H1 (cell line): Measurements from ENCODE around the gene POLR3GL. TPM values are rescaled to one million over a fixed set of nuclear protein-coding genes. Genes with fewer than 3 reads are reported as not detected.

Experiments
- CHD1 ChIP-seq: IDR thresholded peaks from 2 replicates; pipeline ENCODE4 v1.6.1; 2012; ENCODE audit warnings: low read depth, low read length, improper control_type of control experiment
- EZH2 ChIP-seq: fragments of 200-600 bp; sonication (generic); IDR thresholded peaks from 2 replicates; pipeline ENCODE4 v1.7.1; 2012; ENCODE audit warnings: low read depth, mild to moderate bottlenecking, moderate library complexity, low read length, inconsistent platforms; ENCODE audit not compliant: severe bottlenecking
- PHF8 ChIP-seq: fragments of 200-600 bp; sonication (generic); conservative IDR thresholded peaks from 2 replicates; pipeline ENCODE4 v1.7.1; 2012; ENCODE audit warnings: low read depth, mild to moderate bottlenecking, inconsistent platforms, low read length, moderate library complexity
- RAD21 ChIP-seq, 2 experiments: IDR thresholded peaks in 1 of 2; conservative IDR thresholded peaks in 1 of 2; 2 replicates each; pipeline ENCODE4 v1.6.1; 2011; ENCODE audit warnings: low read depth in 2 of 2, low read length in 2 of 2, improper control_type of control experiment in 1 of 2, inconsistent platforms in 1 of 2, mild to moderate bottlenecking in 1 of 2, moderate library complexity in 1 of 2
- RNF2 ChIP-seq: fragments of 200-900, 300-1000 bp; sonication (generic); IDR thresholded peaks from 2 replicates; pipeline ENCODE4 v1.7.1; 2016; ENCODE audit warnings: borderline replicate concordance, low read depth, mild to moderate bottlenecking, antibody characterized with exemption, low read length; ENCODE audit not compliant: poor library complexity, severe bottlenecking; ENCODE audit errors: missing control alignments
- SRF ChIP-seq: IDR thresholded peaks from 2 replicates; pipeline ENCODE4 v1.6.1; 2011; ENCODE audit warnings: mild to moderate bottlenecking, low read depth, low read length, moderate library complexity
- polyA plus RNA-seq, 7 experiments: library from polyadenylated mRNA; depleted of rRNA in 3 of 7; stranded (reverse) in 5 of 7; unstranded in 2 of 7; fragments of >200 nt in 5 of 7; fragments of 200-250 nt in 2 of 7; gene quantifications; 1 replicate in 5 of 7; 2 replicates in 1 of 7; 4 replicates in 1 of 7; pipeline versions ENCODE4 v1.2.1 to v1.2.3, GENCODE V29; 2011 to 2013; ENCODE audit warnings: missing spikeins in 2 of 7, mixed read lengths in 2 of 7
- total RNA-seq: library from RNA; stranded (reverse); fragmentation: NEBNext Ultra II Directional; extraction: Animal tissue kit (Norgen Biotek cat#: 25700); gene quantifications from 2 replicates; pipeline ENCODE4 v1.2.1, GENCODE V29; 2021

POLR3GL gene
- total and polyA plus RNA-seq, 2 of the 8 experiments (the other 6 are each of a cell fraction or from before 2014, with no cell fraction given) = 3.1 to 3.9 TPM

GRCh38 chr1:145957443-145958319 is 6.8 kb upstream of the POLR3GL start, which contains the start of gene LIX1L (continued):
- TF ChIP-seq PHF8 = no peak
- no peak for TF ChIP-seq RNF2
- no peak for TF ChIP-seq EZH2
- TF ChIP-seq RAD21 (IDR thresholded peaks at IDR 0.05 in 1 of 2, conservative IDR thresholded peaks at IDR 0.05 in 1 of 2; ENCODE audit: low read depth in 2 of 2, low read length in 2 of 2) = no peak; a peak in 1 of 4 replicates
- no peak for TF ChIP-seq SRF
- TF ChIP-seq CHD1 = no peak
